Measurements from ENCODE around the gene CLPSL1. TPM values are rescaled to one million over a fixed set of nuclear protein-coding genes. Genes with fewer than 3 reads are reported as not detected.
A peak's percentile ranks its signal among the peaks of the same experiment; 100 is the strongest.

CLPSL1 gene
- total RNA-seq, 1 donor from 2014 or later, result 0.40 TPM

DNA sequence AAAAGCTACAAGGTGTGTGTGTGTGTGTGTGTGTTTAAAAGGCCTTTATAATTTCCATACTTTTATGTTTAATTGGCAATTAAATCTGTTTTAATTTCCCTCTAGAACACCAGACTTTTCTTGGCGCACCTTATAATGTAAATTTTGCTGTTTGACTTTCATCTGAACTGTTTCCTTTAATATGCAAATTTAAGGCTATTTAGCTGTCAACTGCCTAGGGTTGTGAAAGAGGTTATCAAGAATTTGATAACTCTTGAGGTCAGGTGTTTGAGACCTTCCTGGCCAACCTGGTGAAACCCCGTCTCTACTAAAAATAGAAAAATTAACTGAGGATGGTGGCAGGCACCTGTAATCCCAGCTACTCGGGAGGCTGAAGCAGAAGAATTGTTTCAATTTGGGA, 20.3 kb downstream of the CLPSL1 start:
- Mint-ChIP-seq H3K9me3 (no peaks in the 10 kb centered on the region), H3K4me1 (no peaks in the 10 kb centered on the region), H3K27me3 (ENCODE audit: low read depth) (peaks cover under 1% of the 10 kb centered on the region), H3K36me3 (no peaks in the 10 kb centered on the region), H3K4me3 (no peak overlapping the region), H3K27ac (no peak overlapping the region)
- TF ChIP-seq, protein P1, sequence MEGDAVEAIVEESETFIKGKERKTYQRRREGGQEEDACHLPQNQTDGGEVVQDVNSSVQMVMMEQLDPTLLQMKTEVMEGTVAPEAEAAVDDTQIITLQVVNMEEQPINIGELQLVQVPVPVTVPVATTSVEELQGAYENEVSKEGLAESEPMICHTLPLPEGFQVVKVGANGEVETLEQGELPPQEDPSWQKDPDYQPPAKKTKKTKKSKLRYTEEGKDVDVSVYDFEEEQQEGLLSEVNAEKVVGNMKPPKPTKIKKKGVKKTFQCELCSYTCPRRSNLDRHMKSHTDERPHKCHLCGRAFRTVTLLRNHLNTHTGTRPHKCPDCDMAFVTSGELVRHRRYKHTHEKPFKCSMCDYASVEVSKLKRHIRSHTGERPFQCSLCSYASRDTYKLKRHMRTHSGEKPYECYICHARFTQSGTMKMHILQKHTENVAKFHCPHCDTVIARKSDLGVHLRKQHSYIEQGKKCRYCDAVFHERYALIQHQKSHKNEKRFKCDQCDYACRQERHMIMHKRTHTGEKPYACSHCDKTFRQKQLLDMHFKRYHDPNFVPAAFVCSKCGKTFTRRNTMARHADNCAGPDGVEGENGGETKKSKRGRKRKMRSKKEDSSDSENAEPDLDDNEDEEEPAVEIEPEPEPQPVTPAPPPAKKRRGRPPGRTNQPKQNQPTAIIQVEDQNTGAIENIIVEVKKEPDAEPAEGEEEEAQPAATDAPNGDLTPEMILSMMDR (IDR thresholded peaks at IDR 0.05; ENCODE audit: unreplicated experiment), result no peak
- DNase-seq (ENCODE audit: low spot score in 2 of 2, unreplicated experiment in 2 of 2), result no peak

GRCh38 chr6:35804996-35805736, 24.3 kb downstream of the CLPSL1 start, which contains the start of gene LHFPL5:
LHFPL5 (plus strand) TSS chr6:35805352; CDS start chr6:35805671, 319 bp downstream.
- TF ChIP-seq, protein P1 (IDR thresholded peaks at IDR 0.05; ENCODE audit: unreplicated experiment), result no peak
- DNase-seq (ENCODE audit: low spot score in 2 of 2, unreplicated experiment in 2 of 2), result peak; percentile 78 to 87
- Mint-ChIP-seq H3K9me3 (no peaks in the 10 kb centered on the region), H3K27me3 (ENCODE audit: low read depth) (peaks cover 10% of the 10 kb centered on the region), H3K27ac (no peak within 1 kb of the TSS), H3K4me3 (peak within 1 kb of the TSS; percentile 53), H3K4me1 (no peaks in the 10 kb centered on the region), H3K36me3 (no peaks in the 10 kb centered on the region)

GRCh38 chr6:35808688-35809087, 27.9 kb downstream of the CLPSL1 start:
- Mint-ChIP-seq H3K4me3 (no peak overlapping the region), H3K4me1 (no peaks in the 10 kb centered on the region), H3K27me3 (ENCODE audit: low read depth) (peaks cover 10% of the 10 kb centered on the region), H3K27ac (no peak overlapping the region), H3K9me3 (no peaks in the 10 kb centered on the region), H3K36me3 (no peaks in the 10 kb centered on the region)
- no peak for DNase-seq (ENCODE audit: low spot score in 2 of 2, unreplicated experiment in 2 of 2)
- TF ChIP-seq, protein P1 (IDR thresholded peaks at IDR 0.05; ENCODE audit: unreplicated experiment), result no peak

DNA sequence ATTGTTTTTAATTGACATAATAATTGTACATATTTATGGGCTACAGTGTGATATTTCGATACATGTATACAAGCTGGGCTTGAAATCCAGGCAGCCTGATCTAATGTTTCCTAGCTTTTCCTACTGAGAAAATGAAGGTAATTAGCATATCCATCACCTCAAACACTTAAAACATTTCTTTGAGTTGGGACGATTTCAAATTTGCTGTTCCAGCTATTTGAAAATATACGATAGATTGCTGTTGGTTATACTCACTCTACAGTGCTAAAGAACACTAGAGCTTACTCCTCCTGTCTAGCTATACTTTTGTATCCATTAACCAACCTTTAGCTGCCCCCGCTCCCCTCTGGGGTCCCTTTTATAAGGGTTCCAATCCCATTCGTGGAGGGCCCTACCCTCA, 29.0 kb downstream of the CLPSL1 start:
- Mint-ChIP-seq H3K4me1 (no peaks in the 10 kb centered on the region), H3K36me3 (no peaks in the 10 kb centered on the region), H3K27me3 (ENCODE audit: low read depth) (peaks cover 10% of the 10 kb centered on the region), H3K27ac (no peak overlapping the region), H3K9me3 (no peaks in the 10 kb centered on the region), H3K4me3 (no peak overlapping the region)
- no peak for DNase-seq (ENCODE audit: low spot score in 2 of 2, unreplicated experiment in 2 of 2)
- TF ChIP-seq, protein P1 (IDR thresholded peaks at IDR 0.05; ENCODE audit: unreplicated experiment), result no peak

- no peaks in the 10 kb centered on the region for H3K36me3 Mint-ChIP-seq
- no peak overlapping the region for H3K4me3 Mint-ChIP-seq
- H3K9me3 Mint-ChIP-seq, result no peaks in the 10 kb centered on the region
- H3K4me1 Mint-ChIP-seq, result no peaks in the 10 kb centered on the region
- H3K27me3 Mint-ChIP-seq (ENCODE audit: low read depth), result peaks cover 10% of the 10 kb centered on the region
- H3K27ac Mint-ChIP-seq, result no peak overlapping the region
- DNase-seq (ENCODE audit: low spot score in 2 of 2, unreplicated experiment in 2 of 2), result no peak
- TF ChIP-seq, protein P1 (IDR thresholded peaks at IDR 0.05; ENCODE audit: unreplicated experiment), result no peak
These were observed 30.3 kb downstream of the CLPSL1 start for GRCh38 chr6:35810971-35811698.

All from mesothelial cell of epicardium (in vitro differentiated cells).